AG04450 (cell line): ENCODE data around the gene CSF1. TPM values are rescaled to one million over a fixed set of nuclear protein-coding genes. Genes with fewer than 3 reads are reported as not detected.

Experiments
- CTCF ChIA-PET: fragments of 300-600, 350-600 bp; formaldehyde crosslinking; extraction: SDS; loops from one replicate; lab custom pipeline; 2022; ENCODE audit warnings: antibody characterized with exemption, inconsistent platforms; lab: Charles Lee
- POLR2A ChIA-PET: fragments of 350-600 bp; formaldehyde crosslinking; extraction: SDS; loops from one replicate; lab custom pipeline; 2021; ENCODE audit warnings: antibody characterized with exemption, inconsistent platforms; lab: Yijun Ruan, JAX
- DNase-seq: peaks from one replicate; pipeline ENCODE4 v3.0.0-alpha.2; 2011; ENCODE audit warnings: low read depth, low spot score
- H3K27ac ChIP-seq: one replicate; pipeline ENCODE4 v1.5.1; 2012; ENCODE audit warnings: low read depth, low read length, control low read depth
- H3K27me3 ChIP-seq: one replicate; pipeline ENCODE4 v1.6.0; 2012; ENCODE audit warnings: low read length; ENCODE audit not compliant: control insufficient read depth, insufficient read depth
- H3K4me3 ChIP-seq: 2 replicates; pipeline ENCODE4 v1.5.1; 2011; ENCODE audit warnings: mild to moderate bottlenecking, low read depth, low read length, control low read depth
- H3K9me3 ChIP-seq: 2 replicates; pipeline ENCODE4 v1.5.1; 2012; ENCODE audit warnings: low read length; ENCODE audit not compliant: control insufficient read depth, insufficient read depth
- CTCF ChIP-seq: IDR thresholded peaks from 2 replicates; pipeline ENCODE4 v1.5.1; 2011; ENCODE audit warnings: low read depth, low read length, control low read depth, inconsistent platforms
- polyA plus RNA-seq: library from polyadenylated mRNA; depleted of rRNA; stranded (reverse); fragments of >200 nt; gene quantifications from 2 replicates; pipeline ENCODE4 v1.2.3, GENCODE V29; 2011

Gene CSF1
- polyA plus RNA-seq, 1 experiment: 84.1 TPM

- Histone ChIP-seq H3K9me3 (no peaks in the 10 kb centered on the region), H3K4me3 (no peak overlapping the region), H3K27me3 (no peaks in the 10 kb centered on the region), H3K27ac (no peak overlapping the region)
- POLR2A ChIA-PET: interaction anchor here (1.5 to 1.6 kb wide), 2 partner anchors 24 to 84 kb away, joined by 4 read pairs; partner anchors contain the start of gene AHCYL1
- CTCF ChIA-PET: interaction anchor here (0.6 to 4.1 kb wide), 5 partner anchors 8 to 184 kb away, joined by 3 to 29 read pairs (median 4); partner anchors contain the start of gene AHCYL1
- no peak for DNase-seq
- no peak for TF ChIP-seq CTCF
Observed at GRCh38 chr1:109960745-109961094, 50.1 kb downstream of the CSF1 start.

- TF ChIP-seq CTCF: no peak
- ChIA-PET POLR2A (interaction anchor here (0.7 kb wide), 1 partner anchor 170 kb away, joined by 3 read pairs; no protein-coding TSS in a partner anchor), CTCF (no interaction called here)
- H3K4me3 ChIP-seq: no peak overlapping the region
- no peaks in the 10 kb centered on the region; the same call in 1 of the 2 replicates for H3K9me3 ChIP-seq
- DNase-seq: no peak
- no peak overlapping the region for H3K27ac ChIP-seq
- H3K27me3 ChIP-seq: no peaks in the 10 kb centered on the region
Observed at GRCh38 chr1:109963864-109964263, 53.2 kb downstream of the CSF1 start.

DNA sequence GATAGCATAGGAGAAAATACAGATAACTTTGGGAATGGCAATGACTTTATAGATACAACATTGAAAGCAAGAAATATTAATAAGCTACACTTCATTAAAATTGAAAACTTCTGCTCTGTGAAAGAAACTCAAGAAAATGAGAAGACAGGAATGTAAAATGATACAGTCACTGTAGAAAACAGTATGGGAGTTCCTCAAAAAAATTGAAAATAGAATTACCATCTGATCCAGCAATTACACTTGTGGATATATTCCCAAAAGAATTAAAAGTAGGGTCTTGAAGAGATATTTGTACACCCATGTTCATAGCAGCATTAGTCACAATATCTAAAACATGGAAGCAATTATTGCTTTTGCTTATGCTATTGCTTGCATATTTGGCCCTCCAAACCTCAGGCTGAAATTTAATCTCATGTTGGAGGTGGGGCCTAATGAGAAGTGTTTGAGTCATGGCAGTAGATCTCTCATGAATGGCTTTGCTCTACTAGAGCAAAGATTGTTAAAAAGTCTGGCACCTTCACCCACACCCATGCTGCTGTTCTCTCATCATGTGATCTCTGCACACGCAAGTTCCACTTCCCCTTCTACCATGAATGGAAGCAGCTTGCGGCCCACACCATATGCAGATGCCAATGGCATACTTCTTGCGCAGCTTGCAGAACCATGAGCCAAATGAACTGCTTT, 58.6 kb downstream of the CSF1 start:
- Histone ChIP-seq H3K4me3 (no peak overlapping the region), H3K9me3 (no peaks in the 10 kb centered on the region; the same call in 1 of the 2 replicates), H3K27ac (no peak overlapping the region), H3K27me3 (no peaks in the 10 kb centered on the region)
- no peak for TF ChIP-seq CTCF
- CTCF ChIA-PET: interaction anchor here (0.6 to 1.5 kb wide), 3 partner anchors 15 to 437 kb away, joined by 3 to 6 read pairs (median 3); partner anchors contain the start of gene AHCYL1
- POLR2A ChIA-PET: no interaction called here
- DNase-seq: no peak

- DNase-seq: no peak
Observed at GRCh38 chr1:109969907-109970306, 59.3 kb downstream of the CSF1 start.

More at GRCh38 chr1:109969907-109970306, 59.3 kb downstream of the CSF1 start:
- no peaks in the 10 kb centered on the region; the same call in 1 of the 2 replicates for H3K9me3 ChIP-seq
- ChIA-PET POLR2A (no interaction called here), CTCF (interaction anchor here (1.5 kb wide), 1 partner anchor 15 kb away, joined by 6 read pairs; the partner anchor contains the start of gene AHCYL1)
- no peak for TF ChIP-seq CTCF
- H3K4me3 ChIP-seq: no peak overlapping the region
- H3K27me3 ChIP-seq: no peaks in the 10 kb centered on the region
- H3K27ac ChIP-seq: no peak overlapping the region
